ENCODE measurements around the gene SYMPK.
"Not testable (repeated sequence)": the region's sequence is repeated elsewhere in the genome, so short reads cannot be mapped to it uniquely, and the experiment has no call there.

DNA sequence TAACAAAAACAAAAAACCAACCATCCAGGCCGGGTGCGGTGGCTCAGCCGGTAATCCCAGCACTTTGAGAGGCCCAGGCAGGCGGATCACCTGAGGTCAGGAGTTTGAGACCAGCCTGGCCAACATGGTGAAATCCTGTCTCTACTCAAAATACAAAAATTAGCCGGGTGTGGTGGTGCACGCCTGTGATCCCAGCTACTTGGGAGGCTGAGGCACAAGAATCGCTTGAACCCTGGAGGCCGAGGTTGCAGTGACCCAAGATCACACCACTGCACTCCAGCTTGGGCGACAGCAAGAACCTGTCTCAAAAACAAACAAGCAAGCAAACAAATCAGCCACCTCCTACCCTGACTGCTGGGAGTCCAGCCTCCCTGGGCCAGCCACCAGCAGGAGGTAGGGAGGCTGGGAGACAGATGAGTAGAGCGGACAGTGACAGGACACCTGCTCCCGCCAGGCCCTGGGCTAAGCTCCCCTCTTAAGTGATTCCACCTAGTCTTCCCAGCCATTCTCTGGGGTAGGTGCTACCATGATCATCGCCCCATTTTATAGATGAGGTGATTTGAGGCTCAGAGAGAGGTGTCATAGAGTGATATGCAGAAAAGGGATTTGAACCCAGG lies 33.1 kb upstream of the SYMPK start:
- not testable (repeated sequence) for TF ChIP-seq POLR2AphosphoS5 (IDR thresholded peaks at IDR 0.05; ENCODE audit: borderline replicate concordance, low read depth, low read length); EZH2 (IDR thresholded peaks at IDR 0.05)

Measured in SK-N-MC (cell line).